Muscle of back (tissue), 11 donors: ENCODE measurements around the gene ASRGL1. TPM values are rescaled to one million over a fixed set of nuclear protein-coding genes. Genes with fewer than 3 reads are reported as not detected.
"Not testable (repeated sequence)": the region's sequence is repeated elsewhere in the genome, so short reads cannot be mapped to it uniquely, and the experiment has no call there.

ENCODE experiments used
- DNase-seq, 3 donors: peaks; one replicate each; pipeline versions ENCODE4 v3.0.0 to v3.0.0-alpha.2; 2013
- polyA plus RNA-seq, 10 donors: library from polyadenylated mRNA; unstranded; fragments of 120-200 nt; gene quantifications; one replicate each; pipeline ENCODE4 v1.2.1, GENCODE V29; 2013; ENCODE audit not compliant: insufficient read length in 10 of 10

The ASRGL1 gene
- polyA plus RNA-seq, 10 donors: 2.3 to 5.2 (median 3.1) TPM

DNA sequence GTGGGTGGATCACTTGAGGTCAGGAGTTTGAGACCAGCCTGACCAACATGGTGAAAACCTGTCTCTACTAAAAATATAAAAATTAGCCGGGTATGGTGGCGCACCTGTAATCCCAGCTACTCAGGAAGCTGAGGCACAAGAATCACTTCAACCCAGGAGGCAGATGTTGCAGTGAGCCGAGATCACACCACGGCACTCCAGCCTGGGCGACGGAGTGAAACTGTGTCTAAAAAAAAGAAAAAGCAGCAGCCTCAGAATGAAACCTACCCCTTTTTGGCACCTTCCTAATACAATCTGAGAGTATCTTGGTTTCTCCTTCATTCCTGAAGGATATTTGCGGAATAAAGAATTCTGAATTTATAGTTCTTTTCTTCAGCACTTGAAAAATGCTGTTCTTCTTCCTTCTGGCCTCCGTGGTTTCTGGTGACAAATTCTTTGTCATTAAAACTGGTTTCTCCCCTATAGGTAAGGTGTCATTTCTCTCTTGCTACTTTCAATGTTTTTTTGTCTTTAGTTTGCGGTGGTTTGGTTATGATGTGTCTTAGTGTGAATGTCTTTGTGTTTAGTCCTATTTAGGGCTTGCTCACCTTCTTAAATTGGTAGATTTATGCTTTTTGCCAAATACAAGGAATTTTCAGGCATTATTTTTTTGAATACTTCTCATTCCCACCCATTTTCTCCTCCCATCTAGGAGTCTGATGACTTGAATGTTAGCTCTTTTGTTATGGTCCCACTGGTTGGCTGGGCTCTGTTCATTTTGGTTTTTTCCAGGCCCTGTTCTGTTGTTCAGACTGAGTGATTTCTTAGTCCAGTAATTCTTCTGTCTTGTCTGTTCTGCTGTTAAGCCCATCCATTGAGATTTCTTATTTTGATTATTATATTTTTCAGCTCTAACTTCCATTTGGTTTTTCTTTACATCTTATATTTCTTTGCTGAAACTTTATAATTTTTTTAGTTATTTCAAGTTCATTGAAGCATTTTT is 15.4 kb downstream of the ASRGL1 start:
- DNase-seq: no peak

DNA sequence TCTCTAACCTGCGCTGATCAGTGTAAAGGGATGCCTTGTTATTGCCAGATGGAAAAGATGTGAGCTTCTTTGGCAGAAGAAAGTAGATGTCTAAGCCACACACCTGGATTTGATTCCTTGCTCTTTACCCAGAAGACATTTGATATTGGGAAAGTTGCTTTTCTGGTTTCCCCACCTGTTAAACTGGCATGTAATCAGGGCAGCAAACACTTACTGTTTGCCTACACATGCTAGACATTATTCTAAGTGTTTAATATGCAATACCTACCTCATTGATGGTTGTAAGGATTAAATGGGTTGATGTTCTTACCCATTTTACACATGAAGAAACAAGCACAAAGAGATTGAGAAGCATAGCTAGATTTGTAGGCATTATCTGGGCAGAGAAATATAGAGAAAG is 16.6 kb downstream of the ASRGL1 start:
- DNase-seq: no peak

DNA sequence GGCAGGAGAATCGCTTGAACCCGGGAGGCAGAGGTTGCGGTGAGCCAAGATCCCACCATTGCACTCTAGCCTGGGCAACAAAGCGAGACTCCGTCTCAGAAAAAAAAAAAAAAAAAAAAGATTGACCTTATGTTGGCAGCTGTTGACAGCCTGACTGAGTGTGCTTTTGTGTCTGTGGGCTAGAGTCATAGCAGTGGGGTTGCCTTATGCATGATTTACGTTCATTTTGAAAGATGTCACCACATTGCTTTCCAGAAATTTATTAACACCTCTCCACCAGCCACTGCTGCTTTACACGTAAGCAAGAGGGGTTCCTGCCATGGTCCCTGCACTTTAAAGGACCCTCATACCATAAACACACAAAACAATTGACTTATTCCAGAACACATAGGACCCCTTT is 21.0 kb downstream of the ASRGL1 start:
- no peak for DNase-seq

DNA sequence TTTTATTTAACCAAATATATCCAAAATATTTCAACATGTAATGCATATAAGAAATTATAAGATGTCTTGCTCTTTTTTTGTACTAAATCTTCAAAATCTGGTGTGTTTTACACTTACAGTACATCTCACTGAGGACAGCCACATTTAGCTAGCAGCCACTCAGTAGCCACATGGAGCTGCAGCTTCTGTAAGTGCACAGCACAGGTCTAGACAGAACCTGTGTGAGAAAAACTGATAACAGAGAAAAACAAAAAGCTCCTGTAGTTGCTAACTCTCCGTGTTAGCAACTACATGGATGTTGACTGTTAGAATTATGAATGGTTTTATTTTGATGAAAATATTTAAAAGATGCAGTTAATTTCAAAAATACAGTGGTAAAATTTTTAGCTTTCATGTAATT is 22.2 kb downstream of the ASRGL1 start:
- no peak for DNase-seq

DNA sequence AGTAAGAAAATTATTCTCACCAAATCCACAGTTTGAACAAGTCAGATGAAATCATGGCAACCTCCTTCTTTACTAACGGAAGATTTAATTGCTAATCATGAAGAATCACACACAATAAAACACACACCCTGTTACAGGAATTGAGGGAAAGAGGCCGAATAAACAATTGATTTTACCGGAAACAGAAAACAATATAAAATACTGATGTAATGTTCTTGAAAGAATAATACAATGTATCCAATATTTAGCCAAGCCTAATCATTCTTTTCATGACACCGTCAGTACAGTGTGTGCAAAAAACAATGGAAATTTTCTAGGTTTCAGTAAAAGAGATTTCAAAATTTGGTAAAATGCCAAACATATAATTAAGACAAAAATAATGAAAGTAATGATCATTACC is 23.4 kb downstream of the ASRGL1 start:
- DNase-seq: no peak

DNA sequence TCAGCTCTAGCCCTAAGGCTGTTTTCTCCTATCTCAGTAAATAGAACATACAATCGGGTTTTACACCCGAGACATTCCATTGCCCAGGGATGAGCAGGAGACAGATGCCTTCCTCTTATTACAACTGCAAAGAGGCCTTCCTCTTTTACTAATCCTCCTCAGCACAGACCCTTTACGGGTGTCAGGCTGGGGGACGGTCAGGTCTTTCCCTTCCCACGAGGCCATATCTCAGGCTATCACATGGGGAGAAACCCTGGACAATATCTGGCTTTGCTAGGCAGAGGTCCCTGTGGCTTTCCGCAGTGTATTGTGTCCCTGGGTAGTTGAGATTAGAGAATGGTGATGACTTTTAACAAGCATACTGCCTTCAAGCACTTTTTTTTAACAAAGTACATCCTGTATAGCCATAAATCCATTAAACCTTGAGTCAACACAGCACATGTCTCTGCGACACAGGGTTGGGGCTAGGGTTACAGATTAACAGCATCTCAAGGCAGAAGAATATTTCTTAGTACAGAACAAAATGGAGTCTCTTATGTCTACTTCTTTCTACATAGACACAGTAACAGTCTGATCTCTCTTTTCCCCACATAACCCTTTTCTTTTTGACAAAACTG is 31.7 kb downstream of the ASRGL1 start:
- not testable (repeated sequence) for DNase-seq

DNA sequence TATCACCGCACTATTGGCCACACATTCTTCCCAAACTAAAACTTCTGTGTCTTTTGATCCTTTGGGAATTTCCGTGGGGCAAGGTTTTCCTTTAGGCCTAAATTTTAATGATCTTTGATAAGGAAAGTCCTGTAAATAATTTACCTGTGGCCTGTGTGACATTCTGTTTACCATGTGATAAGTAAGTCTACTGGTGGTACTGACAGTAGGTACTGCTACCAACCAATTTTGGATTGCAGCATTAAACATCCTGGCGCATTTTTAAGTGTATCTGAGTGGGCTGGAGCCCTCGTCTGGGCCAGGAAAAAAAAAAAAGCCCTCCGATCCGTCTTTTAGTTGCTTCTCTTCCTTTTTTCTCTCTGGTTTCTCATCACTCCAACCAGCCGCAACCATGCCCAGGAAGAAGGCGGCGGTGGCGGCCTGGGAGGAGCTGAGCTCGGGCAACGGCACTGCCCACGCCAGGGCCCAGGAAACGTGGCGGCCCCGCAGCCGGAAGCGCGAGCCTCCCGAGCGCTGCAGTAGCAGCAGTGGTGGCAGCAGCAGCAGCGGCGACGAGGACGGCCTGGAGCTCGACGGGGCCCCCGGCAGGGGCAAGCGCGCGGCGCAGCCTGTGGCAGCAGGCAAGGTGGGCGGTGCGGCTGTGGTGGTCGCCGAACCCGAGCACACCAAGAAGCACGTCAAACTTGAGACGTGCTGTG is 33.6 kb downstream of the ASRGL1 start:
- DNase-seq: no peak

DNA sequence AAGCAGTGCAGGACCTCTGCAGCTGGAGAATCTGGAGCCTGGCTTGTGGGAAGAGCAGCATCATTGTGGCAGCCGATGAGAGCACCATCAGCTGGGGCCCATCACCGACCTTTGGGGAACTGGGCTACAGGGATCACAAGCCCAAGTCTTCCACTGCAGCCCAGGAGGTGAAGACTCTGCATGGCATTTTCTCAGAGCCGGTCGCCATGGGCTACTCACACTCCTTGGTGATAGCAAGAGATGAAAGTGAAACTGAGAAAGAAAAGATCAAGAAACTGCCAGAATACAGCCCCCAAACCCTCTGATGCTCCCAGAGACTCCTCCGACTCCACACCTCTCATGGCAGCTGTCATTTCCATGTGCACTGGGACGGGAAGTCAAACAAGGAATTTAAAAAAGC is 35.6 kb downstream of the ASRGL1 start:
- no peak for DNase-seq

DNA sequence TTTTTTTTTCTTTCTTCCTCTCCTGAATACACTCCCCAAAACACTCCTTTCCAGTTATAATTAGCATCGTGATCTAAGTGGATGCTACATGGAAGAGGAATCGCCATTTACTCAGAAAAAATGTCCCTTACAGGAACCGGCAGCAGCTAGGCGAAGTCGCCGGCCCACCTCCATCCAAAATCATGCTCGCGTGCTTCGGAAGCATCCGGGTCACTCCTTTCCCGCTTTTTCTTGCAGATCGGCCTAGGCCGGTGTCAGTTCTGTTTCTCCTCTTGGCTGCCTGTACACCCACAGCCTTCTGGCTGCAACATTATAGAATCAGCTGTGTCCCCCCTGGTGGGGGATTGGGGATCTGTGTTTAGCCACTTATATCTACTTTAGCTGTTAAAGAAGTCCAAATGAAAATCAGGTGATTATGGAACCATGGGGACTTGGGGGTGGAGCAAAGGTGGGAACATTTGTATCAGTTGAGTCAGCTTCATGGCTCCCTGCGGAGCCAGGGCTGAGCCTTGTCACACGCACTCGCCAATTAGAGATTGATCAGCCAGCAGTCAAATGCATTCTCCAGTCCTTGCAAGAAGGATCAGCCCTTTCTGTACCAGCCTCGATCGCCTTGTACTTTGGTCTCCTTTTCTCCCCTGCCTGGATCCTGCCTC is 36.3 kb downstream of the ASRGL1 start:
- DNase-seq: no peak

DNA sequence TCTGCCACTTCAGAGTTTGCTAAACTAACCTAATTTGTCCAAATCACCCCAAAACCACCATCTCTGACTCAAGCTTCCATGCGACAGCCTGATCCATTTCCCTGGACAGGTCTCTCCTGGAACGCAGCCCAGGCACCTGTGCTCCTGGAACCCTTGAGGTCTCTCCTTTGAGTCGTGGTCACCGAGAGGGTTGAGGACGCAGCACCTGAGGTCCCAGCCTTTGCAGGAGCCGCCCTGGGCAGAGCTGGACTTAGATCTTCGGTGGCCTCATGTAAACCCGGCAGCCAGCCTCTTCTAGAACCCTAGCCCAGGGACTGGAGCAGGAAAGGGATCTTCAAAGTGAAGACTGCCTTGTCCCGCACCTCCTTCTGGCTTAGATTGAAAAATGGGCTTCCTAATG is 37.6 kb downstream of the ASRGL1 start:
- DNase-seq: no peak

DNA sequence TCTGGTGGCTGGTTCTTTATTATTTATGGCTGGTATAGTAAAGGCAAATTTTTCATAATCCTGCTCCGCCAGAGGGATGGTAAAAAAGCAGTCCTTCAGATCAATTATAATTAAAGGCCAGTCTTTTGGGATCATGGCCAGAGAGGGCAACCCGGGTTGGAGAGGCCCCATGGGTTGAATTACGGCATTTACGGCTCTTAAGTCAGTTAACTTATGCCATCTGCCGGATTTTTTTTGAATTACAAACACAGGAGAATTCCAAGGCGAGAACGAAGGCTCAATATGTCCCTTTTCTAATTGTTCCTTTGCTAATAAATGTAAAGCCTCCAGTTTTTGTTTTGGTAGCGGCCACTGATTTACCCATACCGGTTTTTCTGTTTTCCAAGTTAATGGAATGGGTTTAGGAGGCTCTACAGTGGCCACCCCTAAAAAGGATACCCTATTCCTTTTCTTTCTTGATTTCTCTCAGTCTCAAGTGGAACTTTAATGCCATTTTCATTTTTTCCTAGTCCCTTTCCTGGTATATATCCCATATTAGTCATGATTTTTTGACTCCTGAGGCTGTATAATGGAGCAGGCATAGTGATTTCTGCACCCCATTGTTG is 41.3 kb downstream of the ASRGL1 start:
- DNase-seq: peak in 1 of 3 donors; percentile 40

DNA sequence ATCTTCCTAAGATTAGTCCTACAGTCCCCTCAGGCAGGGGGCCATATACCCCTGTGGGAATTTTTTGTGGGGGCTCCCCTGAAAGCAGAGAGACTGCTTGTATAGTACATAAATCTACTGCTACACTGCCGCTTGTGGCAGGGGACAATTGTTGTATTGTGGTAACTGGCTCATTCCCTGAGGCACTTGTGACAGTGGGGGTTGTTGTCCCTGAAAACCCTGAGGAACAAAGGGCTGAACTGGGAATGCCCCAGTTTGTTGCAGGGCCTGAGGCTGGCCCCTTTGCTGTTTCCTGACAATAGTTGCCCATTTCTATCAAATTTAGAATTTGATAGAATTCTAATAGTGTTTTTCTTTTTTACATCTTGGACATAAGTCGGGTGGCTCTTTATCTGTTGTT is 42.3 kb downstream of the ASRGL1 start:
- DNase-seq: not testable (repeated sequence)

DNA sequence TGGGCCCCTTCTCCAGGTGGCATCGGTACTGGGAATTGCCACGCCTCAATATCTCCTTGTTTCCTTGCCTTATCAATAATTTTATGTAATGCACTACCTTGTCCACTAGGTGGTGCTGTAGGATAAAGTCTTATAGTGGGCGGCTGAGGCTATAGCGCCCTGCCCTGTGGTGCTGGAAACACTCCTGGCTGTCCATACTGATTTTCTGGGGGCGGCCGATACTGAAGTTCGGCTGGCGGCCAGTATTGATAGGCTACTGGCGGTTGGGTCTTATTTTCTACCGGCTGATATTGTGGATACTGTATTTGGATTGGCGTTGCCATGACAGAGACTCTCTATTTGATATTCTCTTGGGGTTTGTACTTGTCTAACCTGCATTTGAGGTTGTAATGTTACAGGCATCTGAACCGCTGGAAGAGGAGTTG is 43.6 kb downstream of the ASRGL1 start:
- peak; percentile 66 to 85 (median 76) for DNase-seq

DNA sequence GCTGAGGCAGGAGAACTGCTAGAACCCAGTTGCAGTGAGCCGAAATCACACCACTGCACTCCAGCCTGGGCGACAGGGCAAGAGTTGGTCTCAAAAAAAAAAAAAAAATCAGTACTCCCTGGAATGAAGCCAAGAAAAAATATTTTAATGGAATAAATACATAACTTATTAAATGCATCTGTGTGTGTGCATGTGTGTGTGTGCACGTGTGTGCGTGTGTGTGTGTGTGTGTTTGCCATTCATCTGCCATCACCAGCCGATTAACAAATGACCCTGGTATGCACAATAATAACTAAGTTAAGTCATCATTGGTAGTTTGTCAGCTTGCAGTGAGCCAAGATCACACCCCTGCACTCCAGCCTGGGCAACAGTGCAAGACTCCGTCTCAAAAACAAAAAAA is 46.6 kb downstream of the ASRGL1 start:
- no peak for DNase-seq

DNA sequence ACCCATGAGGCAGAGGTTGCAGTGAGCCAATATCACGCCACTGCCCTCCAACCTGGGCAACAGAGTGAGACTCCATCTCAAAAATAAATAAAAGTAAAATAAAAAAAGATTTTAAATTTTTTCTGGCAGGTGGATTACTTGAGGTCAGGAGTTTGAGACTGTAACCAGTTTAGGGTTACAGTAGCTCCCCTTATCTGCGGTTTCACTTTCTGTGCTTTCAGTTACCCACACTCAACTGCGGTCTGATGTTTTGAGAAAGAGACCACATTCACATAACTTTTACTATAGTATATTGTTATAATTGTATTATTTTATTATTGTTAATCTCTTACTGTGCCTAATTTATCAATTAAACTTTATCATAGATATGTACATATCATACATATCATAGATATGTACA is 48.8 kb downstream of the ASRGL1 start:
- not testable (repeated sequence) for DNase-seq

DNA sequence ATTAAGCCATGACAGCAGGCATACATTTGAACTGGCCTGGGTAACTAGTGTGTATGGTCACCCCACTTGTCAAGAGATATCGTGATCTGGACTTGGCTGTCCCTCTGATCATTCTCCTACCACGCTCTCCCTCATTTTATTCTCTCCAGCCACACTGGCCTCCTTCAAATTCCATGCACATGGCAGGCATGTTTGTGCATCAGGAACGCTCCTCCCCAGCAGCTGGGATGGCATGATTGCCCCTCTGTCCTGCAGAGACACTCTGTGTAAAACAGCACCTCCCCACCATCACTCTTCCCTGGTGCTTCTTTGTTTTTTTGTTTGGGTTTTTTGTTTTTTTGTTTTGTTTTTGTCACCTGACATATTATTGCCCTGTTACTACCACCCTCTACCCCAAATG is 50.1 kb downstream of the ASRGL1 start:
- no peak for DNase-seq

DNA sequence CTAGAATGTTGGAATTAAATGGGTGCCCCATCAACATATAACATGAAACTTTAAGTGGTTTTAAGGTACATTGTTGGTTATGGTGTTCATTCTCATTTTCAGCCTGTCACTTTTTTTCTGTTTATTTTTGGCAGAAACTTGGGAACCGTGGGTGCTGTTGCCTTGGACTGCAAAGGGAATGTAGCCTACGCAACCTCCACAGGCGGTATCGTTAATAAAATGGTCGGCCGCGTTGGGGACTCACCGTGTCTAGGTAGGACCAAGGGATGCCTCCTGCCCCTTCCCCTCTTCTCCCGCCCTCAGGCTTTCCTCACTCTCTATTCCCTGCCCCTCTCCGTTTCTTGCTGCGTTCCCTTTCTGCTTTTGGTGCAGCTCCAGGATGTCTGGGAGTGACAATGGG is 51.8 kb downstream of the ASRGL1 start:
- DNase-seq: no peak

DNA sequence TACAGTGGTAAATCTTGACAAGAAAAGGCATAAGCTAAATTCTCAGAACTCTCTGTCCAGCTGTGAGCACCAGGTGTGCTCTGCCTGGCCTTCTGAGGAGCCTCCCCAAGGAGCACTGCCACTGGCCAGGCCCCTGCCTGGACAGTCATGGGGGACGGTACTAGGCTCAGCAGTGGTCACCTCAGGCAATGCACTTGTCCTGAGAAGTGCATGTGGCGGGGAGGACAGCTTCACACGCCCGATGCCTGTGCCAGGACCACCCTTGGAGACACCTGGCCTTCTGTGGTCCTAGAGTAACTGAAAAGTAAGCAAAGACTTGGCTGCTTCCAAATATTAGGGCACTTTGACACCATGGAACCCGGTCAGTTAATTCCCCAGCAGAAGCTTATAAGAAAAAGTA is 53.0 kb downstream of the ASRGL1 start:
- DNase-seq: no peak

DNA sequence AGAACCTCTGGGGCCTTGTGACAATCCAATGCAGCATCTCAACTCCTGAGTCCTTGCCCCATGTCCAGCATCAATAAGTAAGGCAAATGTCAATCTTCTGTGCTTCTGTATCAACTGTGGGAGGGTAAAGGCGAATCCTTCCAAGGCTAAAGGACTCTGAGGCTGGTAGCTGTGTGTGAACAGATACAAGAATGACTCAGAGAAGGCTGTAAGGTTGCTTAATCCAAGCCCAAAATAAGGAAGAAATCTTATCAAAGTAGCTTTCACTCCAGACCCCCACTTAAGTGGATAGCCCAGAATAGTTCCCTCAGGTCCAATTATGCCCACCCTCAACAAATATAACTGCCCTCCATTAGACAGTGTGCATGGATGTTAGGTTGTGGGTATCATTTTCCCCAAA is 53.5 kb downstream of the ASRGL1 start:
- DNase-seq: no peak

DNA sequence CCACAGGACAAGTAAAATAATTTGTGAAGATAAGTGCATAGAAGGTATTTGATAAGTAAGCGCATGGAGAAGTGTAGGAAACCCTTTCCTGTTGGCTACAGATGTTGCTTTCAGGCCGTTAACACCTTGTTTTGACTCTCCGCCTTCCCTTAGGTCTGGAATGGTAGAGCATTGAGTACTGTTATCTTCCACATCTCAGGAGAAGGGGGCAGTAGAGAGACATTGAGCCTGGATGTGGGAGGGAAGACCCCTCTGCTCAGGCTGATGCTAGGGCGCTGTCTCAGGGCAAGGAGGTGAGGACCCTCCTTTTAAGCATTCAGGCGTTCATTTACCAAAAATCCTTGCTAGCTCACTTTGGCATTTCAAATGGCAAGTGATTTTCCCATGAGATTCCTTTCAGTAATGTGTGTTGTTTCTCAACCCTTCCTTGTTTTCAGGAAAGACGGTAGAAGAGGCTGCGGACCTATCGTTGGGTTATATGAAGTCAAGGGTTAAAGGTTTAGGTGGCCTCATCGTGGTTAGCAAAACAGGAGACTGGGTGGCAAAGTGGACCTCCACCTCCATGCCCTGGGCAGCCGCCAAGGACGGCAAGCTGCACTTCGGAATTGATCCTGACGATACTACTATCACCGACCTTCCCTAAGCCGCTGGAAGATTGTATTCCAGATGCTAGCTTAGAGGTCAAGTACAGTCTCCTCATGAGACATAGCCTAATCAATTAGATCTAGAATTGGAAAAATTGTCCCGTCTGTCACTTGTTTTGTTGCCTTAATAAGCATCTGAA is 54.6 kb downstream of the ASRGL1 start:
- DNase-seq: no peak

DNA sequence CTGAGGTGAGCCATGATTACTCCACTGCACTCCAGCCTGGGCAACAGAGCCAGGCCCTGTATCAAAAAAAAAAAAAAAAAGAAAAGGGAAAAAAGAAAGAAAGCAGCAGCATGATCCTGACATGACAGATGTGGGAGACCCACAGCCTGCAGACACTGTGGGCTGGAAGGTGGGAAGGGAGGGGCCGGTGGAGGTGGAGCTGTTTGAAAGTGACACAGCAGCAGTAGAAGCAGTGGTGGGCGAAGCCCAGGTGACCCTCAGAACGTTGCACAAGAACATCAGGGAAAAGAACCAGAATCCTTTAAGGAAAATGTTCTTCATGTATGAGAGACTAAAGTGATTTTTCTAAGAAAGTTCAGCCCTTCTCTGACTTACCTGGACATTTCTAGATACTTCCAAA is 55.3 kb downstream of the ASRGL1 start:
- DNase-seq: no peak
